Panc1 (cell line): Measurements from ENCODE around the gene ETFA. TPM values are rescaled to one million over a fixed set of nuclear protein-coding genes. Genes with fewer than 3 reads are reported as not detected.

Source experiments
- ATAC-seq: fragments of 200-7000 bp; cut with Tn5 transposase; 2 replicates; pipeline ENCODE4 v1.9.1; 2020; ENCODE audit warnings: mild to moderate bottlenecking, moderate library complexity
- BruUV-seq: library from RNA; stranded (reverse); fragments of 400-500 nt; replicated peaks from 2 replicates; lab custom pipeline; 2021; lab: Mats Ljungman, UMichigan
- CTCF ChIA-PET: fragments of 300-600 bp; sonication (Branson Sonifier 250); formaldehyde crosslinking; loops from one replicate; lab custom pipeline; 2022; ENCODE audit warnings: antibody characterized with exemption; lab: Charles Lee
- POLR2A ChIA-PET: fragments of 300-600 bp; sonication (Branson Sonifier 250); formaldehyde crosslinking; loops from one replicate; lab custom pipeline; 2022; ENCODE audit warnings: antibody characterized with exemption; lab: Charles Lee
- DNase-seq: peaks from one replicate; pipeline ENCODE4 v3.0.0-alpha.2; 2010; ENCODE audit warnings: low read depth, low spot score
- H3K27ac ChIP-seq: 2 replicates; pipeline ENCODE4 v1.5.1; 2011; ENCODE audit warnings: mild to moderate bottlenecking, low read length, inconsistent platforms
- H3K27me3 ChIP-seq: fragments of 200-500 bp; sonication (Bioruptor generic); 2 replicates; pipeline ENCODE4 v1.6.0; 2014; ENCODE audit warnings: low read length, inconsistent platforms; ENCODE audit not compliant: control insufficient read depth, insufficient read depth
- H3K36me3 ChIP-seq: fragments of 200-500 bp; sonication (Bioruptor generic); 2 replicates; pipeline ENCODE4 v1.5.1; 2014; ENCODE audit warnings: inconsistent platforms, mild to moderate bottlenecking, low read length, moderate library complexity; ENCODE audit not compliant: control insufficient read depth, insufficient read depth
- H3K4me1 ChIP-seq: 2 replicates; pipeline ENCODE4 v1.5.1; 2011; ENCODE audit warnings: inconsistent platforms, mild to moderate bottlenecking, low read length, moderate library complexity; ENCODE audit not compliant: control insufficient read depth, insufficient read depth
- H3K4me3 ChIP-seq, 2 experiments: 2 replicates each; pipeline ENCODE4 v1.5.1; 2011 to 2012; ENCODE audit warnings: low read depth in 2 of 2, low read length in 2 of 2, mild to moderate bottlenecking in 2 of 2, inconsistent platforms in 1 of 2, moderate library complexity in 1 of 2
- H3K9me3 ChIP-seq: fragments of 200-500 bp; sonication (Bioruptor generic); 2 replicates; pipeline ENCODE4 v1.5.1; 2014; ENCODE audit warnings: low read depth, mild to moderate bottlenecking, inconsistent platforms, low read length, moderate library complexity; ENCODE audit not compliant: control insufficient read depth, insufficient read depth
- CTCF ChIP-seq: fragments of 450-650 bp; IDR thresholded peaks from 2 replicates; pipeline ENCODE4 v1.5.1; 2017; ENCODE audit warnings: mild to moderate bottlenecking
- POLR2AphosphoS5 ChIP-seq: IDR thresholded peaks from 2 replicates; pipeline ENCODE4 v1.6.1; 2012; ENCODE audit warnings: mild to moderate bottlenecking, low read depth, low read length, moderate library complexity
- REST ChIP-seq, 2 experiments: IDR thresholded peaks; 2 replicates each; pipeline ENCODE4 v1.6.1; 2011 to 2012; ENCODE audit warnings: low read depth in 2 of 2, control low read depth in 1 of 2, low read length in 1 of 2, mild to moderate bottlenecking in 1 of 2, moderate library complexity in 1 of 2; ENCODE audit not compliant: insufficient read depth in 1 of 2
- SIN3A ChIP-seq: IDR thresholded peaks from 2 replicates; pipeline ENCODE4 v1.6.1; 2012; ENCODE audit warnings: low read depth, mild to moderate bottlenecking, low read length, moderate library complexity, borderline replicate concordance; ENCODE audit not compliant: insufficient read depth
- TCF7L2 ChIP-seq: IDR thresholded peaks from 2 replicates; pipeline ENCODE4 v1.6.1; 2011; ENCODE audit warnings: mild to moderate bottlenecking, low read depth, low read length, inconsistent platforms
- in situ Hi-C: cut with HindIII; loops from 2 replicates; pipeline ENCODE4 v1.10.0; 2016; ENCODE audit warnings: low sequenced_read_pairs, low pct_unique_long_range_greater_than_20kb
- intact Hi-C: fragments of 100-400 bp; cut with micrococcal nuclease; formaldehyde crosslinking; loops from one replicate; pipeline ENCODE4 v1.10.0; 2022; ENCODE audit not compliant: unreplicated experiment
- total RNA-seq: library from RNA; stranded (reverse); gene quantifications from one replicate; pipeline ENCODE4 v1.2.1, GENCODE V29; 2021; ENCODE audit not compliant: unreplicated experiment

ETFA gene
- total RNA-seq, 1 experiment from 2014 or later = 159 TPM

- Histone ChIP-seq H3K4me1 (peaks cover 4% of the 10 kb centered on the region), H3K4me3 (no peak overlapping the region), H3K27me3 (no peaks in the 10 kb centered on the region), H3K27ac (no peak overlapping the region), H3K36me3 (no peaks in the 10 kb centered on the region), H3K9me3 (no peaks in the 10 kb centered on the region)
- DNase-seq (no peak), ATAC-seq (peak; percentile 24; the same call in 1 of the 2 replicates)
- intact Hi-C loops = no loop called here
- BruUV-seq = no TSS peak
- CTCF ChIA-PET = interaction anchor here (0.6 kb wide), 1 partner anchor 961 kb away, joined by 4 read pairs; no protein-coding TSS in a partner anchor
- in situ Hi-C loops = no loop called here
- no peak for TF ChIP-seq SIN3A
- TF ChIP-seq POLR2AphosphoS5 = no peak
- no peak for TF ChIP-seq CTCF
- no peak for TF ChIP-seq REST (IDR thresholded peaks at IDR 0.05; ENCODE audit: insufficient read depth in 1 of 2, low read depth in 2 of 2, low read length in 1 of 2)
- no peak for TF ChIP-seq TCF7L2
- POLR2A ChIA-PET = no interaction called here
These were observed 110.6 kb downstream of the ETFA start for GRCh38 chr15:76200641-76201105.

GRCh38 chr15:76200083-76200465, 111.2 kb downstream of the ETFA start:
- ChIA-PET CTCF (interaction anchor here (0.6 kb wide), 1 partner anchor 961 kb away, joined by 4 read pairs; no protein-coding TSS in a partner anchor), POLR2A (no interaction called here)
- in situ Hi-C loops = no loop called here
- no peak for TF ChIP-seq REST (IDR thresholded peaks at IDR 0.05; ENCODE audit: insufficient read depth in 1 of 2, low read depth in 2 of 2, low read length in 1 of 2)
- TF ChIP-seq TCF7L2 = no peak
- TF ChIP-seq POLR2AphosphoS5 = no peak
- Histone ChIP-seq H3K27ac (no peak overlapping the region), H3K36me3 (no peaks in the 10 kb centered on the region), H3K9me3 (no peaks in the 10 kb centered on the region), H3K27me3 (no peaks in the 10 kb centered on the region), H3K4me3 (no peak overlapping the region), H3K4me1 (peaks cover 4% of the 10 kb centered on the region)
- ATAC-seq (no peak), DNase-seq (no peak)
- no TSS peak for BruUV-seq
- intact Hi-C loops = no loop called here
